Esophagus mucosa (tissue), 1 donor: ENCODE data around the gene CFH. TPM values are rescaled to one million over a fixed set of nuclear protein-coding genes. Genes with fewer than 3 reads are reported as not detected.
"Not testable (repeated sequence)": the region's sequence is repeated elsewhere in the genome, so short reads cannot be mapped to it uniquely, and the experiment has no call there.

Source experiments
- ATAC-seq: fragments of 200-7000 bp; cut with Tn5 transposase; one replicate; pipeline ENCODE4 v1.9.1; 2020
- total RNA-seq: library from RNA; stranded (reverse); gene quantifications from one replicate; pipeline ENCODE4 v1.2.4, GENCODE V29; 2023
- donor health status: DM: yes; HTN: yes; CAD: no.

CFH gene
- total RNA-seq = 33.9 TPM

DNA sequence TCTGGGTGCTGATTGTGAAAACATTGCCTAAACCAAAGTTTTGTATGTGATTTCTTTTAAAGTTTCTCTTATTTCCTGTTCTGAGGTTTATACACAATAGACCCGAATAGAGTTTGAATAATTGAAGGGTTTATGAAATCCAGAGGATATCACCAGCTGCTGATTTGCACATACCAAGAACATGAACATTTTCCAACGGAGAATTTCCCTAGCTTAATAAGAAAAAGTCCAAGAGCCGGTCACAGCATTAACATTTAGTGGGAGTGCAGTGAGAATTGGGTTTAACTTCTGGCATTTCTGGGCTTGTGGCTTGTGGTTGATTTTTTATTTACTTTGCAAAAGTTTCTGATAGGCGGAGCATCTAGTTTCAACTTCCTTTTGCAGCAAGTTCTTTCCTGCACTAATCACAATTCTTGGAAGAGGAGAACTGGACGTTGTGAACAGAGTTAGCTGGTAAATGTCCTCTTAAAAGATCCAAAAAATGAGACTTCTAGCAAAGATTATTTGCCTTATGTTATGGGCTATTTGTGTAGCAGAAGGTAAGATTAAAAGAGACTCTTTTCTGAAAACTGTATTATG lies at the start of gene CFH:
TSS of gene CFH (plus strand) at position 407 of the 579 bp plus-strand sequence. CDS start at position 482, 75 bp downstream.
- peak; percentile 22 for ATAC-seq

DNA sequence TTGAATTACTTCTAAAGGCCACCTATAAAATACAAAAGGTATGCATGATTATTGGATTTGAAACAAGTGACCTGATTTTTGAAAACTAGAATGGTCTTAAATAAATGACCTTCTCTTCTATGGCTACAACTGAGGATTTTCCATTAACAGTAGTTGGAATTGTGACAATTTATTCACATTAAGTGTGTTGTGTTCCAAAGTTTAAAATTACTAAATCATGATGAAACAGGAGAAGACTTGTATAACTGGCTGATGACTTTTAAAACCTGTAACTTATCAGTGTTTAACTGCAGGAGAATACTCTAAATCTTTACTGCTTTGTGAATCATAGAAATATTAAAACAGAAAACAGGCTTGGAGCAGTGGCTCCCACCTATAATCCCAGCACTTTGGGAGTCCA lies 48.2 kb upstream of the CFH start:
- ATAC-seq = no peak

DNA sequence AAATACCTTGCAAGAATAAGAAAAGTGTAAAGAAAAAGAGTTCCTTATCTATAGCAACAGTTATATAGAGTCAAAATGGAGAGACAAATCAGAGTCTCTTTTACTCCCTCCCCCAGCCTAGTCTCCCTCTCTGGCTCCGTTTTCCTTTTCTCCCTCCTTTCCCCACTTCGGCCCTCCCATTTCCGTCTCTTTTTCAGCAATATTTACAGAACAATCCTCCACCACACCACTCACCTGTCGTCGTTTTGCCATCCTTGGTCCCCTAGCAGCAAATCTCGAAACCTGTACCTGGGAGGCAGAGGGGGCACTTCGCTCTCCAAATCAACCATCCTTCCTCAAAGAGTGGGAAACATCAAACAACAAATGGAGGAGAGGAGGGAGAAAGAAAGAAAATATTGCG lies 43.9 kb upstream of the CFH start:
- no peak for ATAC-seq

DNA sequence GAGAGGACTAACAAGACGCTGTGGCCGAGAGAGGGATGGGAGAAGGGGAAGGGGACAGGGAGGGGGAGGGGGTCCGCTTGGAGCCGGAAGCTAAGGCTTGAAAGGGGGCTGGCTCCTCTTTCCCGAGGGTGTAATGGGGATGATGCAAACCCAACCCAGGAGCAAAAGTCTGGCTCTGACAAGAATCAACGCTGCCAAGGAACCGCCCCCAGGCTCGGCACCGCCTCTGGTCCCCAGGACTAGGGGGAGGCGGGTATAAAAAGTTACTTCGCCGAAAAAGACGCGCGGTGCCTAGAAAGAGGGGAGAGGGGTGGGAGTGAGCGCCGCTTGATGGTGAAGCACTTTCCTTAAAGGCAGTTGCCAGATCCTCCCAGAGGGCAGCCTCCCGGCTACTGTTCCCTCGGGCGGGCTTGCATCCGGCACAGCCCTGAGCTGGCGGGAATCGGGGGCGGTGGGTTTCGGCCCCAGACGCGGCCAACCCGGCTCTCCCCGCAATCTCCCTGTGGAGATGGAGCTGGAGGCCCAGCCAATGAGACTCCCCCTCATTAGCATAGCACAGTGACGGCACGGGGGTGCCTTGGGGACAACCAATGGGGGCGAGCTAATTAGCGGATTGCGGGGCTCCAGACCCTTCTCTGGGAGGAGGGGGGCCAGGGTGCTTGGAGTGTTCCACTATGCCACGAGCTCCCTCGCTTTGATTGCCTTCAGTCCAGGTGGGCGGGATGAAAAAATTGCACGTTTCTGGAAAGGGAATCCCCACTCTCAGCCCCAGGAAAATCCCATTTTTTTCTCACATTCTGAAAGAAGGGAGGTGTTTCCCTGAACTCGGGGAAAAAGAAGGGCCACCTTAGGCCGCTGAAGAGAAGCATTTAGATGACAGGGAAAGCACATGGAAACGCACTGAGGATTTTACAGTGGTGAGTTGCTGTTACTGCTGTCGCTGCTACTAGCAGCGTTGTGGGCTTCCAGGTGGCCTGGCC lies 43.2 kb upstream of the CFH start, which contains the start of gene KCNT2:
TSS of gene KCNT2 (minus strand) at position 51 of the 980 bp plus-strand sequence. CDS start 131 bp downstream, outside the sequence.
- peak; percentile 35 for ATAC-seq

DNA sequence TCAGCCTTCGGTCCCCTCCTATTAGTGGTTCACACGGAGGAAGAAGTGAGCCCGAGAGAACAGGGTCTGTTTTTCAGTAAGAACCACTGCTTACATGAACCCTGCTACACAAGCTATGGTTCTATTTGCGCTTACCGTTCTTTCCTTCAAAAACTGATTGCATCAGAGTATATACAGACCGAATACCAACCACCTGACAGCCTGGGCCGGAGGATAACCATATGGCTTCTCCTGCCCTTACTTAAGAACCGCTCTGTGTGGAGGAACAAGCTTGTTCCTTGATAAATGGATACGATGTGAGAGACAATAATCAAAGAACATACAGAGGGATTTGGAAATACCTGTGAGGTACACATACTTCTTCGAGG lies 42.5 kb upstream of the CFH start:
- ATAC-seq = no peak

DNA sequence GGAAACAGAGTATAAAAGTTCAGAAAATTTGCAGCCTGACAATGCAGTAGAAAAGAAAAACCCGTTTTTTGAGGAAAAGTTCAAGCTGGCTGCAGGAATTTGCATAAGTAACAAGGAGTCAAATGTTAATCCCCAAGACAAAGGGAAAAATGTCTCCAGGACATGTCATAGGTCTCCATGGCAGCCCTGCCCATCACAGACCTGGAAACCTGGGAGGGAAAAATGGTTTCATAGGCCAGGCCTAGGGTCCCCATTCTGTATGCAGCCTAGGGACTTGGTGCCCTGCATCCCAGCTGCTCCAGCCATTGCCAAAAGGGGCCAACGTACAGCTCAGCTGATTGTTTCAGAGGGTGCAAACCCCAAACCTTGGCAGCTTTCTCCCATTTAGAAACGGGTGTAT lies 40.0 kb upstream of the CFH start:
- ATAC-seq = no peak

DNA sequence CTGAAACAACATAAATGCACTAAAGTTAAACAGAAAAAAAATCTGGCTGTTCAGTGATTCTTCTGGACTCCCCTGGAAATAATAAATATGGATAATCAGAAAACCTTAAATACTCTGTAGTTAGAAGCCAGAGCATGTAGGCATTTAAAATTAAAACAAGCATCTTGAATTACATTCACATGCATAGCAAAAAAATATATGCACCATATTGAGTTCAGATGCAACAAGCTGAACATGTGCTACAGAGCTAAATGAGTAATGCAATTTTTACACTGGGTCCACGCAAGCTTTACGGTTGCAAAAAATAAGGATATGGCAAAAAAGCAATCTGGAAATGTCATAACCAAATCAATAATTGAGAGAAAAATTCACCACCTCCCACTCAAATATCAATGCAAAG lies 32.1 kb upstream of the CFH start:
- ATAC-seq = no peak

DNA sequence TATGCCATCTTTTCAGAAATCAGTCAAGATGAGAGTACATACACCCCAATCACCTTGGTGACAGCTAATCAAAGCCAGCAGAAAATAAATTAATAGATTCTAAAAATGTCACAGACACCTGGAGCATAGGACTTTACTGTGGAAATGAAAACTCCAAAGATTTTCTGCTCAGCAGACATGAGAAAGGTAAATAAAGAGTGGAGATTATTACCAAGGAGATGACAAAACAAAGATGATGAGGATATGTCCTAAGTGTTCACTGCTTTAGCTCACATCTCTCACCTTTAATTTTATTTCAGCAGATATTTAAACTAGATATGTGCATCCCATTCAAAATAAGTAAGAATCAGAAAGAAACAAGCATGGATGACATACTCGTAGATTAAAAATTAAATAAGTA lies 28.8 kb upstream of the CFH start:
- ATAC-seq = no peak

DNA sequence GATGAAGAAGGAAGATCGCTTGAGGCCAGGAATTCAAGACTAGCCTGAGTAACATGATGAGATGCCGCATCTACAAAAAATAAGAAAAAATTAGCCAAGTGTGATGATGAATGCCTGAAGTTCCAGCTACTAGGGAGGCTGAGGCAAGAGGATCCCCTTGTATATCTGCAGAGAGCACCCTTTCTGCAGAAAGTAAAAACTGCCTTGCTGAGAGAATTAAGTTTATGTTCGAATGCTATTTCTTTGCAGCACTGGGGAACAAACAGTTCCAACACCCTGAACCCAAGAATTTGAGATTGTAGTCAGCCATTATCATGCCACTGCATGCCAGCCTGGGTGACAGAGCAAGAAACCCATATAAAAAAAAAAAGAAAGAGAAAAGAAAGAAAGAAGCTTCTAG lies 23.0 kb upstream of the CFH start:
- ATAC-seq = no peak

DNA sequence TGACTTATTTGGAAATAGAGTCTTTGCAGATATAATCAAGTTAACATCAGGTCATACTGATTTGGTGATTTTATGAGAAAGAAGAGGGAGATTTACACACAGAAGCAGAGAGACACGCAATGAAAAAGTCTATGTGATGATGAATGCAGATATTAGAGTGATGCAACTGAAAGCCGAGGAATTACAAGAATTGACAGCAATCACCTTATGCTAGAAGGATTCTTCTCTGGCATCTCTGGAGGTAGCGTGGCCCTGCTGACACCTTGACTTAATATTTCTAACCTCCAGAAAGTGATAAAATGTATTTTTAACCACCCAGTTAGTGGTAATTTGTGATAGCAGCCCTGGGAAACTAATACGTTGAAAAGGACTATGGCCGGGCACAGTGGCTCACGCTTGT lies 14.2 kb upstream of the CFH start:
- ATAC-seq = no peak

DNA sequence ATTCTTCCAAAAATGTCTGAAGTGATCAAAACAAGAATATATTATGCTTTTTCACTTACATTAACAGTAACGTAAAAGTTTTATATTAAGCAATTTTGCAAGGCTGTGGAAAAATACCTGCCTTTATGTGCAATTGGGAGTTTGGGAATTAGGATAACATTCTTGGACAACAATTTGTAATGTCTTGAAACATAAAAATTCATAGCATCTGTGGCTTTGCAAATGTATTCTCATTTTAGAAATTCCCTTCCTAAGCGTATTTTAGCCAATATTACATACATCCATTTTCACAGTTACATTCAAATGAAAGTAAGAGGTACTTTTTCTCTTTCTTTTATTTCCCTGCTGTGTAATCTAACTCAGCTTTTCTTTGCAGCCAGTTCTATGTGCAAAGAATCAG lies 13.4 kb upstream of the CFH start:
- ATAC-seq = no peak

DNA sequence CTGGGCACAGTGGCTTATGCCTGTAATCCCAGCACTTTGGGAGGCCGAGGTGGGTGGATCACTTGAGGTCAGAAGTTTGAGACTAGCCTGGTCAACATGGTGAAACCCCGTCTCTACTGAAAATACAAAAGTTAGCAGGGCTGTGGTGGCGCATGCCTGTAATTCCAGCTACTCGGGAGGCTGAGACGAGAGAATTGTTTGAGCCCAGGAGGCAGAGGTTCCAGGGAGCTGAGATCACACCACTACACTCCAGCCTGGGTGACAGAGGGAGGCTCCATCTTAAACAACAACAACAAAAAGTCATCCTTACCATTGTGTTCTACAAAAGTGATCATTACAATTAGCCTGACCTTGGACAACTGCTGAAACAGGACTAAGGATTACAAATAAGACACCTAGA lies 12.6 kb upstream of the CFH start:
- ATAC-seq = not testable (repeated sequence)

DNA sequence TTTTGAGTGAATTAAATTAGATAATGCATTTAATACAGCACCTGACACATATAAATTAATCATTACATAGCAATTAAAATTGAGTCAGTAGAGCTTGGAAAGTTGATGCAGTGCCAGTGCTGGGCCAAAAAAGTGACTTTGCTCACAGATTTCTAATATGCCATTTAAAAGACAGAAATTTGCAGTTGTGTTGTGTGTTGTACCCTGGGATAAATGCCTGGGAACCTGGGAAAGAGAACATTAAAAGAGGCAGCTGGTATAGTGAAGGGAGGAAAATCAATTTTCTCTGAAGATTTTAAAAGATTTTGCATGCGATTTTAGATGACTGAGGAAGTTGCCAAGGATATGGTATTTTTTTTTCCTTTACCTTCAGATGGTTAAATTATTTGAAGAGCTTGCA lies 10.9 kb upstream of the CFH start:
- no peak for ATAC-seq

DNA sequence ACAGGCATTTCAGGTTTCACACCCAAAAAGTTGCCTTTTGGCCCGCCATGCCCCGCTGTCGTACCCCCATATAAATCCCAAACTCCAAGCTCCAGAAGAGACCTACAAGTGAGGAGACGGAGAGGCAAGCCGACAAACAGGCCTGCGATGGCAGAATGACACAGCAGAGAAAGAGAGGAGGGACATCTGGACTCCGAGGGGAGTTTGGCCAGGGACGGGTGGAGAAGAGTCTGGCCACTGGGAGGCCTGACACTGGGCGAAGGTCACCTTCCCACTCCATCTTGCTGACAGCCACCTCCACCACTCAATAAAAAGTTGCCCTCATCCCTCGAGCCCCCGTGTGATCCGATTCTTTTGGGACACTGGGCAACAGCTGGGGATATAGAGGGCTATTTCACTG lies 1.9 kb upstream of the CFH start:
- ATAC-seq = no peak

DNA sequence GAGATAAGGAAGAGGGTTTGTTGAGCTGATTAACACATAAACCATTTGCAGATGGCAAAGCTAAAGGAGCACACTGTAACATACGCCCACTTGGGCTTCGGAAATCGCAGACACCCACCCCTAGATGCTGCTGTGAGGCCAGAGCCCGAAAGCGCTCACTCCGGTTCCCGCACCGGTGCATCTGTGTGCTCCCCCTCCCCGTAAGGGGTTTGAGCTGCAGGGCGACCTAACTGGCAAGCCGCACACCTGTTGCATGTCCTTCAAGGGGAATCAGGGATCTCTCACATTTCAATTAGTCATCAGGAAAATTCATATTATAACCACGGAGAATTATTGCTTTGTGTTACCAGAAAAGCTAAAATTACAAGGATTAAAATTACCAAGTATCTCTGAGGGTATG lies 1.4 kb upstream of the CFH start:
- ATAC-seq = no peak

DNA sequence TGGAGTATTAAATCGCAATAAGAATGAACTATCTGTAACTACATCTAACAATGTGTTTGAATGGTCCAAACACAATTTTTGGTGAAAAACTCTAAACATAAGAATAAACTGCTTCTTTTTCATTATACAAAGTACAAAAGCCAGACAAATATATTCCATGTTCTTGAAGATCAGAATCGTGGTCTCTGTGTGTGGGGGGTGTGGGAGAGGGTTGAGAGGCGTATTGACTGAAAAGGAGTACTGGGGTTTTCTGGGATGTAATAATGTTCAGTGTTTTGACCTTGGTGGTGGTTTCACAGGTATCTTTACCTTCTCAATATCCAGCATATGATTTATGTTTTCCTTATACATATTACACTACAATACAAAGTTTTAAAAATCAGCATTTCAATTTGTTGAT lies 764 bp upstream of the CFH start:
- ATAC-seq = no peak

DNA sequence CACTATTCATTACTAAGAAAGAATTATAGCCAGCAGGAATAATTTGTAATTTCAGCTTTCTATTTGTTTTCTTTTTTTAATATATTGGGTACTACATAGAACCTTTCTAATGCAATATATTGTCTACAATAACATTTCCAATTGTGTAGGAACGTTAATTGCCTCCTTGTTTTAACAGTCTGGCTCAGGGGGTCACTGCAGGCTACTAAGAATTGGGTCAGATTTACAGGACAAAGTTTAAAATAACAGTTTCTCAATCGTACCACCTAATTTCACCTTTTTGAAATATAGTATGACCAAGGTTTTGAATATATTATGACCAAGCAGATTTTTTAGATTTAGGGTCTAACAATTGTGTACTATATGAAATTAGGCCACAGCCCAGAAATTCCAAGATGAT lies 2.4 kb downstream of the CFH start:
- no peak for ATAC-seq

DNA sequence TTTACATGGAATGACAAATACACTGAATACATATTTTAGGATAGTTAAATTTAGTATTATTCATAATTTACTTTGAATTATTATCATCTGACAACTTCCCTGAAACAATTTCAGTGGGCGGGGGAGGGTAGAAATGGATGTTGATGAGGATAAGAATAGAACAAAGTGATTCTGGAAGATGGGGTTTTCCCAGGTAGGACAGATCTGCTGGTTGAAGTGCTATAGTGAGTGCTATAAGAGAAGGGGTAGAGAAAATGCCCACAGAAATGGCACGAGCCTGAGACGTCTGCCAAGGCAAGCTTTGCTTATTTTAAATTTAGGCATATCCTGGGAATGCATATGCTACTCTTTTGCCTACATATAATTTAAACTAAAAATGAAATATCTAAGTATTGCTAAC lies 3.2 kb downstream of the CFH start:
- no peak for ATAC-seq

DNA sequence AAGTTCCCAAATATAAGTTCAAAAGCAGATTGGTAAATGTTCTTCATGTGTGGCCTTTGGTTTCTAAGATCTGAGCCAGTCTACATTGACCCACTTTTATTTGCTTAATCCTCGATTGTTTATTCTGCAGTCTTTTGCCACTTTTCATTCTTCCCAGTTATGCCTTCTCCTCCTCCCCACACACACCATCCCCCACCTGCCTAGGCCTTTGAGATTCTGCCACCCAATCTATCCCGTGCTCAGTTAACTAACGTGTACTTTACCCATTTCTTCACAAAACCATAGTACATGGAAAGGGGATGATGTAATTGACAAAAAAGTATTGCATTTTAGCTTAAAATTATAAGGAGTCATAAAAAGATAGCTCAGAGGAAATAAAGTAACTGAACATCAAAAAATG lies 3.7 kb downstream of the CFH start:
- ATAC-seq = no peak

DNA sequence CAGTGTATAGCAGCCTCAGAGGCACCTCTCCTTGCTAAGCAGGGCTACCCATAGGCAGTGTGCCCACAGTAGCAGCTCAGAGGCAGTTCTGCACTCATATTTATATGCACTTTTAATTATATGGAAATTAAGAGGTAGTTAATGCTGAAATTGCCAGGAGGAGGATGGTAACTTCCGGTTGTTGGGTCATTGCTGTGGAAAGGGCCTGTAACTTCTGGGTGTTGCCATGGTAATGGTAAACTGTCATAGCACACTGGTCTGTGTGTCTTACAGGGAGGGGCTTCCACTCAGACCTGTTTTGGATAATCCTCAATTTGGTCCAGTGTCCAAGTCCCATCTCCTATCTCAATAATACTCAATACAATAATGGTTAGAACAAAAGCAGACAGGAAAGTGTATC lies 7.6 kb downstream of the CFH start:
- no peak for ATAC-seq

DNA sequence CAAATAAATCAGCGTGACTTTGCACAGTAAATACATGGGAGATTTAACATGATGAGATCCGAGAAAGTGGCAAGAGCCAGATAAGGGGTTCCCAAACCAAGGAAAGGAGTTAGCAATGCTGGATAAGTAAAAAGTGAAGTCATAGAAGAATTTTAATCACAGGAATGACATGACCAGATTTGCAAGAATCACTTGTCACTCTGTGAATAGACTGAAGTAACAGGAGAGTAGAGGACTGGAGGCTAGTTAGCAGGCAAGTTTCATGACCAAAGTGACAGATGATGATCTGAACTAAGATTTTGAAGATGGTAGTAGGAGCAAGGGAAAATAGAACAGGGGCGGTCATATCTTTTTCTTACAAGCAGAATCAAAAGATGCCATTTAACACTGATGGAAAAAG lies 8.4 kb downstream of the CFH start:
- no peak for ATAC-seq

DNA sequence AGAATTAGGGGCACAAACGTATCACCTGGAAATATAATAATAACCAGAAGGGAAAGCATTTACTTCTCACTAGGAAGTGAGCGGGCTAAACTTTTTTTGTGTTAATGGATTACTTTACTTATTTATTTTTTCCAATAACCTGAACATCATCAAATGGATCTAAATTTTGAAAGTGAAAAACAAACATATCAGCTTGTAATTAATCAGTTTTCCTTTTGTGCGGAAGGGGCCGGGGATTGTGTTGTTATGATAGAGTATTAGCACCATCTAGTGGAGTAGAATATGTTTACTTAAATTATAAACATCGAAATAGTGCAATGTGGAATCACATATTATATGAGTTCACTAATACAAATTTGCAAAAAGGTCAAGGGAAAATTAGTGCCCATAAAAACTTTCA lies 9.0 kb downstream of the CFH start:
- ATAC-seq = peak; percentile 65

DNA sequence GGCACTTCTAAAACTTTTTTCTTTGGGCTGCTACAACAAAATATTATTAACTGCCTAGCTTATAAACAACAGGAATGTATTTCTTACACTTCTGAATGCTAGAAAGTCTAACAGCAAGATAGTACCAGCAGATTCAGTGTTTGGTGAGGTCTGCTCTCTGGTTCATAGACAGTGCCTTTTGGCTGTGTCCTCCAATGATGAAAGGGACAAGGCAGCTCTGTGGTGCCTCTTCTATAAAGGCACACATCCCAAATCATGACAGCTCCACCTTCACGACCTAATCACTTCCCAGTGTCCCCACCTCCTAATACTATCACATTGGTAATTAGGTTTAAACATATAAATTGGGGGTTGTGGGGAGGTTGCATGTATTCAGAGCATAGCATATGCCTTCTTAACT lies 9.5 kb downstream of the CFH start:
- no peak for ATAC-seq

DNA sequence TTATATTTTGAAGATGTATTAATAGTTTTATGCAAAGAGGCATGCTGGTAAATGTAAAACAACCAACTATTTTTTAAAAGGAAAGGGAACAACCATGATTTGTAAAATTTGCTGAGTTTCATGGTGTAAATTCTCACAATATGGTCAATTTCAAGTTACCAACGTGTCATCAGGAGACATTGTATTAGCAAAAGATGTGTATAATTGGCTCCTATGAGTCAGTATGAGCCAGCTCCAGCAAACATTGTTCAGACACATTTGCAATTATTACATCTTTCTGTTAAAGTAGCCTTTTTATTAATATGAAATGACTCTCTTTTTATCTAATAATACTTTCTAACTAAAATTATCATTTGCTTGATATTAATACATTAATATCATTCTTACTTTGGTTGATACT lies 15.3 kb downstream of the CFH start:
- no peak for ATAC-seq
